ENCODE measurements around the gene MCTP1.

MCTP1 gene

GRCh38 chr5:95178046-95178651 lies 106.7 kb downstream of the MCTP1 start:
- Mint-ChIP-seq H3K36me3 (ENCODE audit: low read depth) (no peaks in the 10 kb centered on the region), H3K9me3 (no peaks in the 10 kb centered on the region), H3K27me3 (ENCODE audit: low read depth) (no peaks in the 10 kb centered on the region), H3K27ac (no peak overlapping the region), H3K4me3 (no peak overlapping the region), H3K4me1 (ENCODE audit: low read depth) (no peaks in the 10 kb centered on the region)

- no peaks in the 10 kb centered on the region for H3K9me3 Mint-ChIP-seq
- no peaks in the 10 kb centered on the region for H3K36me3 Mint-ChIP-seq (ENCODE audit: low read depth)
- no peaks in the 10 kb centered on the region for H3K27me3 Mint-ChIP-seq (ENCODE audit: low read depth)
- H3K4me3 Mint-ChIP-seq: no peak overlapping the region
- H3K4me1 Mint-ChIP-seq (ENCODE audit: low read depth): no peaks in the 10 kb centered on the region
- H3K27ac Mint-ChIP-seq: no peak overlapping the region
Measured at GRCh38 chr5:95177456-95177855, 107.4 kb downstream of the MCTP1 start.

GRCh38 chr5:95175106-95175505 lies 109.8 kb downstream of the MCTP1 start:
- Mint-ChIP-seq H3K4me1 (ENCODE audit: low read depth) (no peaks in the 10 kb centered on the region), H3K27me3 (ENCODE audit: low read depth) (no peaks in the 10 kb centered on the region), H3K36me3 (ENCODE audit: low read depth) (no peaks in the 10 kb centered on the region), H3K9me3 (no peaks in the 10 kb centered on the region), H3K27ac (no peak overlapping the region), H3K4me3 (no peak overlapping the region)

- Mint-ChIP-seq H3K36me3 (ENCODE audit: low read depth) (no peaks in the 10 kb centered on the region), H3K4me1 (ENCODE audit: low read depth) (no peaks in the 10 kb centered on the region), H3K9me3 (no peaks in the 10 kb centered on the region), H3K27ac (no peak overlapping the region), H3K27me3 (ENCODE audit: low read depth) (no peaks in the 10 kb centered on the region), H3K4me3 (no peak overlapping the region)
Measured at GRCh38 chr5:95172659-95173058, 112.2 kb downstream of the MCTP1 start.

GRCh38 chr5:95164861-95165260 lies 120.0 kb downstream of the MCTP1 start:
- Mint-ChIP-seq H3K27ac (no peak overlapping the region), H3K9me3 (no peaks in the 10 kb centered on the region), H3K27me3 (ENCODE audit: low read depth) (peaks cover 3% of the 10 kb centered on the region), H3K4me3 (no peak overlapping the region), H3K36me3 (ENCODE audit: low read depth) (no peaks in the 10 kb centered on the region), H3K4me1 (ENCODE audit: low read depth) (no peaks in the 10 kb centered on the region)

GRCh38 chr5:95163079-95163478 lies 121.8 kb downstream of the MCTP1 start:
- Mint-ChIP-seq H3K4me3 (no peak overlapping the region), H3K9me3 (no peaks in the 10 kb centered on the region), H3K36me3 (ENCODE audit: low read depth) (no peaks in the 10 kb centered on the region), H3K27ac (no peak overlapping the region), H3K4me1 (ENCODE audit: low read depth) (no peaks in the 10 kb centered on the region), H3K27me3 (ENCODE audit: low read depth) (peaks cover 3% of the 10 kb centered on the region)

- H3K9me3 Mint-ChIP-seq: no peaks in the 10 kb centered on the region
- no peaks in the 10 kb centered on the region for H3K36me3 Mint-ChIP-seq (ENCODE audit: low read depth)
- no peaks in the 10 kb centered on the region for H3K4me1 Mint-ChIP-seq (ENCODE audit: low read depth)
- peaks cover 3% of the 10 kb centered on the region for H3K27me3 Mint-ChIP-seq (ENCODE audit: low read depth)
- H3K4me3 Mint-ChIP-seq: no peak overlapping the region
- H3K27ac Mint-ChIP-seq: no peak overlapping the region
Measured at GRCh38 chr5:95162231-95162992, 122.5 kb downstream of the MCTP1 start.

- Mint-ChIP-seq H3K9me3 (no peaks in the 10 kb centered on the region), H3K27ac (no peak overlapping the region), H3K4me1 (ENCODE audit: low read depth) (no peaks in the 10 kb centered on the region), H3K27me3 (ENCODE audit: low read depth) (peaks cover 3% of the 10 kb centered on the region), H3K36me3 (ENCODE audit: low read depth) (no peaks in the 10 kb centered on the region), H3K4me3 (no peak overlapping the region)
Measured at GRCh38 chr5:95159603-95160002, 125.3 kb downstream of the MCTP1 start.

- Mint-ChIP-seq H3K27ac (no peak overlapping the region), H3K4me1 (ENCODE audit: low read depth) (no peaks in the 10 kb centered on the region), H3K27me3 (ENCODE audit: low read depth) (no peaks in the 10 kb centered on the region), H3K36me3 (ENCODE audit: low read depth) (no peaks in the 10 kb centered on the region), H3K4me3 (no peak overlapping the region), H3K9me3 (no peaks in the 10 kb centered on the region)
Measured at GRCh38 chr5:95155888-95156287, 129.0 kb downstream of the MCTP1 start.

- H3K27ac Mint-ChIP-seq: no peak overlapping the region
- H3K4me1 Mint-ChIP-seq (ENCODE audit: low read depth): no peaks in the 10 kb centered on the region
- no peaks in the 10 kb centered on the region for H3K36me3 Mint-ChIP-seq (ENCODE audit: low read depth)
- no peak overlapping the region for H3K4me3 Mint-ChIP-seq
- no peaks in the 10 kb centered on the region for H3K9me3 Mint-ChIP-seq
- no peaks in the 10 kb centered on the region for H3K27me3 Mint-ChIP-seq (ENCODE audit: low read depth)
Measured at GRCh38 chr5:95153511-95153910, 131.4 kb downstream of the MCTP1 start.

- Mint-ChIP-seq H3K9me3 (peaks cover 5% of the 10 kb centered on the region), H3K27me3 (ENCODE audit: low read depth) (no peaks in the 10 kb centered on the region), H3K4me3 (no peak overlapping the region), H3K4me1 (ENCODE audit: low read depth) (no peaks in the 10 kb centered on the region), H3K27ac (no peak overlapping the region), H3K36me3 (ENCODE audit: low read depth) (no peaks in the 10 kb centered on the region)
Measured at GRCh38 chr5:95152535-95152934, 132.4 kb downstream of the MCTP1 start.

GRCh38 chr5:95152131-95152530 lies 132.8 kb downstream of the MCTP1 start:
- Mint-ChIP-seq H3K36me3 (ENCODE audit: low read depth) (no peaks in the 10 kb centered on the region), H3K27ac (no peak overlapping the region), H3K4me3 (no peak overlapping the region), H3K9me3 (peaks cover 5% of the 10 kb centered on the region), H3K27me3 (ENCODE audit: low read depth) (no peaks in the 10 kb centered on the region), H3K4me1 (ENCODE audit: low read depth) (no peaks in the 10 kb centered on the region)

GRCh38 chr5:95151694-95152093 lies 133.2 kb downstream of the MCTP1 start:
- H3K27me3 Mint-ChIP-seq (ENCODE audit: low read depth): no peaks in the 10 kb centered on the region
- no peaks in the 10 kb centered on the region for H3K36me3 Mint-ChIP-seq (ENCODE audit: low read depth)
- no peak overlapping the region for H3K4me3 Mint-ChIP-seq
- peaks cover 5% of the 10 kb centered on the region for H3K9me3 Mint-ChIP-seq
- no peak overlapping the region for H3K27ac Mint-ChIP-seq
- H3K4me1 Mint-ChIP-seq (ENCODE audit: low read depth): no peaks in the 10 kb centered on the region

- H3K4me1 Mint-ChIP-seq (ENCODE audit: low read depth): no peaks in the 10 kb centered on the region
- no peak overlapping the region for H3K27ac Mint-ChIP-seq
- peaks cover 5% of the 10 kb centered on the region for H3K9me3 Mint-ChIP-seq
- H3K36me3 Mint-ChIP-seq (ENCODE audit: low read depth): no peaks in the 10 kb centered on the region
- H3K4me3 Mint-ChIP-seq: no peak overlapping the region
- H3K27me3 Mint-ChIP-seq (ENCODE audit: low read depth): no peaks in the 10 kb centered on the region
Measured at GRCh38 chr5:95149387-95149786, 135.5 kb downstream of the MCTP1 start.

GRCh38 chr5:95148453-95148852 lies 136.4 kb downstream of the MCTP1 start:
- no peak overlapping the region for H3K27ac Mint-ChIP-seq
- no peaks in the 10 kb centered on the region for H3K27me3 Mint-ChIP-seq (ENCODE audit: low read depth)
- H3K9me3 Mint-ChIP-seq: peaks cover 5% of the 10 kb centered on the region
- no peaks in the 10 kb centered on the region for H3K4me1 Mint-ChIP-seq (ENCODE audit: low read depth)
- H3K36me3 Mint-ChIP-seq (ENCODE audit: low read depth): no peaks in the 10 kb centered on the region
- no peak overlapping the region for H3K4me3 Mint-ChIP-seq
